ENCODE data around the gene U2AF2. TPM values are rescaled to one million over a fixed set of nuclear protein-coding genes. Genes with fewer than 3 reads are reported as not detected.

The U2AF2 gene
- total RNA-seq, 1 donor from 2014 or later = 365 TPM

DNA sequence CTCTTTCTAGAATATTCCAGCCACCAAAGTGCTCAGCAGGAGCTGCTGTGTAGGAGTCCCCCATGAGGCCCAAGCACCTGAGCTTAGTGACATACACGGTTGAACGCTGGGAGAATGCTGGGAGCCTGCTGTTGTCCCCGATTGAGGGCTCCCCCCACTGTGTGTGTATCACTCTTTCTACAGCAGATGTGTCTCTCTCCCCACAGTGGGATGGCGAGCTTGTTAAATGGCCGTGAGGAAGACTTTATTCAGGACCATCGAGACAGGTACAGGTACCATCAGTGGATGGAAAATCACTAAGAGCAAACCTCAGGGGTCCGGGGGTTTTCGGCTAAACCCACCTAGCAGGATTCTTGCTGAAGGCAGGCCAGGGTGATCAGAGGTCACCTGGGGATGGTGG is 42.9 kb downstream of the U2AF2 start:
- Mint-ChIP-seq H3K9me3 (no peaks in the 10 kb centered on the region), H3K4me3 (no peak overlapping the region), H3K4me1 (peaks cover 3% of the 10 kb centered on the region), H3K27ac (ENCODE audit: unreplicated experiment) (no peak overlapping the region), H3K27me3 (ENCODE audit: low read depth) (no peaks in the 10 kb centered on the region), H3K36me3 (ENCODE audit: low read depth) (peaks cover 13% of the 10 kb centered on the region)
- DNase-seq (ENCODE audit: low read depth, low spot score) = no peak
- TF ChIP-seq, protein P1, sequence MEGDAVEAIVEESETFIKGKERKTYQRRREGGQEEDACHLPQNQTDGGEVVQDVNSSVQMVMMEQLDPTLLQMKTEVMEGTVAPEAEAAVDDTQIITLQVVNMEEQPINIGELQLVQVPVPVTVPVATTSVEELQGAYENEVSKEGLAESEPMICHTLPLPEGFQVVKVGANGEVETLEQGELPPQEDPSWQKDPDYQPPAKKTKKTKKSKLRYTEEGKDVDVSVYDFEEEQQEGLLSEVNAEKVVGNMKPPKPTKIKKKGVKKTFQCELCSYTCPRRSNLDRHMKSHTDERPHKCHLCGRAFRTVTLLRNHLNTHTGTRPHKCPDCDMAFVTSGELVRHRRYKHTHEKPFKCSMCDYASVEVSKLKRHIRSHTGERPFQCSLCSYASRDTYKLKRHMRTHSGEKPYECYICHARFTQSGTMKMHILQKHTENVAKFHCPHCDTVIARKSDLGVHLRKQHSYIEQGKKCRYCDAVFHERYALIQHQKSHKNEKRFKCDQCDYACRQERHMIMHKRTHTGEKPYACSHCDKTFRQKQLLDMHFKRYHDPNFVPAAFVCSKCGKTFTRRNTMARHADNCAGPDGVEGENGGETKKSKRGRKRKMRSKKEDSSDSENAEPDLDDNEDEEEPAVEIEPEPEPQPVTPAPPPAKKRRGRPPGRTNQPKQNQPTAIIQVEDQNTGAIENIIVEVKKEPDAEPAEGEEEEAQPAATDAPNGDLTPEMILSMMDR (conservative IDR thresholded peaks at IDR 0.05) = no peak

- peaks cover 3% of the 10 kb centered on the region for H3K4me1 Mint-ChIP-seq
- TF ChIP-seq, protein P1 (conservative IDR thresholded peaks at IDR 0.05) = no peak
- H3K27ac Mint-ChIP-seq (ENCODE audit: unreplicated experiment) = no peak overlapping the region
- DNase-seq (ENCODE audit: low read depth, low spot score) = no peak
- H3K4me3 Mint-ChIP-seq = no peak overlapping the region
- no peaks in the 10 kb centered on the region for H3K9me3 Mint-ChIP-seq
- peaks cover 13% of the 10 kb centered on the region for H3K36me3 Mint-ChIP-seq (ENCODE audit: low read depth)
- H3K27me3 Mint-ChIP-seq (ENCODE audit: low read depth) = no peaks in the 10 kb centered on the region
These were observed 43.4 kb downstream of the U2AF2 start for GRCh38 chr19:55698256-55698655.

GRCh38 chr19:55699221-55699620 is 44.4 kb downstream of the U2AF2 start:
- H3K4me3 Mint-ChIP-seq = no peak overlapping the region
- peaks cover 16% of the 10 kb centered on the region for H3K36me3 Mint-ChIP-seq (ENCODE audit: low read depth)
- H3K4me1 Mint-ChIP-seq = peaks cover 3% of the 10 kb centered on the region
- no peaks in the 10 kb centered on the region for H3K9me3 Mint-ChIP-seq
- no peak overlapping the region for H3K27ac Mint-ChIP-seq (ENCODE audit: unreplicated experiment)
- H3K27me3 Mint-ChIP-seq (ENCODE audit: low read depth) = no peaks in the 10 kb centered on the region
- TF ChIP-seq, protein P1 (conservative IDR thresholded peaks at IDR 0.05) = no peak
- DNase-seq (ENCODE audit: low read depth, low spot score) = no peak

DNA sequence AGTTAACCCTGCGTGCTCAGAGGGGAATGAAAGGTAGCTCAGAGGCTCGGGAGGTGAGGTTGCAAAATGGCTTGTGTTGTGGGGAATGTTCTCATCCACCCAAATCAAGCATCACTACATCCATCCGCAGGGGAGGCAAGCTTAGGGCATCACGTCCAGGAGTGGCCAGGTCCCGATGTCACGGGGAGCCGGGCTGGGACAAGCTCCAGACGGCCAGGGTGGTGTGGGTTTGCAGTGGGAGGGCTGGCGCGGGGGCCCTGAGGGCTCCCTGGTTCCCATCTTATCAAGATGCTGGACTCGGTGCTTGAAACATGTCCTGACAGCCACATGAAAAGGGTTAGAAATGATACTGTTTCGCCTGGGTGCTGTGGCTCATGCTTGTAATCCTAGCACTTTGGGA is 46.0 kb downstream of the U2AF2 start:
- peaks cover 3% of the 10 kb centered on the region for H3K4me1 Mint-ChIP-seq
- no peak overlapping the region for H3K4me3 Mint-ChIP-seq
- H3K27ac Mint-ChIP-seq (ENCODE audit: unreplicated experiment) = no peak overlapping the region
- no peaks in the 10 kb centered on the region for H3K9me3 Mint-ChIP-seq
- TF ChIP-seq, protein P1 (conservative IDR thresholded peaks at IDR 0.05) = no peak
- peaks cover 23% of the 10 kb centered on the region for H3K36me3 Mint-ChIP-seq (ENCODE audit: low read depth)
- no peak for DNase-seq (ENCODE audit: low read depth, low spot score)
- no peaks in the 10 kb centered on the region for H3K27me3 Mint-ChIP-seq (ENCODE audit: low read depth)

DNA sequence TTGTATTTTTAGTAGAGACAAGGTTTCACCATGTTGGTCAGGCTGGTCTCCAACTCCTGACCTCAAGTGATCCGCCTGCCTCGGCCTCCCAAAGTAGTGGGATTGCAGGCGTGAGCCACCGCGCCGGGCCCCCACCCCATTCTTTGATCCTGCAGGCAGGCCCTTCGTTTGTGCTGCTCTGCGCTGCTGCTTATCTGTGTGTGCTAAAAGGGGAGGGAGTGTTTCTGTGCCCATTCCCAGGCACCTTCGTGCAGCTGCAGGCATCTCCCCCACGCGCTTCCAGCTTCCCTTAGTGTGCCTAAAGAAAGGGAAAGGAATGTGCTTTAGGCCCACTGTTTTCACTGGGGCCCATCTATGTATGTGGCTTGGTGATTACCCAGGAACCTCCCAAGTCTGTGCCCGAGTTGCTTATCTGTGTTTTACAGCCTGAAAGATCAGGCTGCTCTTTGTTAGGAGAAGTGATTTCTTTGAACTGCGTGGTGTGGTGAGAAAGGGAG is 47.3 kb downstream of the U2AF2 start:
- TF ChIP-seq, protein P1 (conservative IDR thresholded peaks at IDR 0.05) = no peak
- Mint-ChIP-seq H3K4me3 (no peak overlapping the region), H3K36me3 (ENCODE audit: low read depth) (peaks cover 23% of the 10 kb centered on the region), H3K4me1 (peaks cover 3% of the 10 kb centered on the region), H3K27ac (ENCODE audit: unreplicated experiment) (no peak overlapping the region), H3K27me3 (ENCODE audit: low read depth) (no peaks in the 10 kb centered on the region), H3K9me3 (no peaks in the 10 kb centered on the region)
- no peak for DNase-seq (ENCODE audit: low read depth, low spot score)
